Measurements from ENCODE around the gene ING3.

- TF ChIP-seq POLR2A (IDR thresholded peaks at IDR 0.05) (no peak), CTCF (IDR thresholded peaks at IDR 0.05) (no peak)
Observed at GRCh38 chr7:121000081-121000983, 49.8 kb downstream of the ING3 start.

Measured in ovary (tissue), 3 donors.